HepG2 (cell line): Measurements from ENCODE around the gene CHST12. TPM values are rescaled to one million over a fixed set of nuclear protein-coding genes. Genes with fewer than 3 reads are reported as not detected.

Experiments used
- ATAC-seq: fragments of 200-7000 bp; cut with Tn5 transposase; 3 replicates; pipeline ENCODE4 v1.9.1; 2020; ENCODE audit warnings: mild to moderate bottlenecking, moderate library complexity
- BruUV-seq: library from RNA; stranded (reverse); fragments of 400-500 nt; replicated peaks from 2 replicates; lab custom pipeline; 2021; lab: Mats Ljungman, UMichigan
- CTCF ChIA-PET: fragments of 300-600 bp; formaldehyde crosslinking; extraction: SDS; loops from one replicate; lab custom pipeline; 2021; ENCODE audit warnings: low total read pairs, inconsistent platforms, low intra/inter-chr PET ratio; lab: Yijun Ruan, JAX
- POLR2A ChIA-PET: fragments of 350-600 bp; sonication (Branson Sonifier 250); formaldehyde crosslinking; loops from one replicate; lab custom pipeline; 2020; ENCODE audit warnings: antibody characterized with exemption, inconsistent platforms; lab: Yijun Ruan, JAX
- DNase-seq: peaks from one replicate; pipeline ENCODE4 v3.0.0-alpha.2; 2015; ENCODE audit warnings: low spot score
- FAIRE-seq: peaks from 3 replicates; lab custom pipeline; 2011; peaks lifted over from hg19 to GRCh38; lab: Jason Lieb, UNC
- H2AFZ ChIP-seq: one replicate; pipeline ENCODE4 v1.6.1; 2011; ENCODE audit warnings: low read length, inconsistent platforms
- H3K27ac ChIP-seq: fragments of 300-600 bp; 3 replicates; pipeline ENCODE4 v1.8.0; 2011; ENCODE audit warnings: mixed run types, mild to moderate bottlenecking, mixed read lengths, low read length, inconsistent platforms; ENCODE audit not compliant: insufficient read depth; ENCODE audit errors: extremely low read length
- H3K27me3 ChIP-seq, 2 experiments: fragments of 200-600 bp in 1 of 2; 2 replicates in 1 of 2; 3 replicates in 1 of 2; pipeline versions ENCODE4 v1.6.0 to v1.8.0; 2011; ENCODE audit warnings: low read length in 2 of 2, mild to moderate bottlenecking in 2 of 2, moderate library complexity in 2 of 2, inconsistent platforms in 1 of 2; ENCODE audit not compliant: insufficient read depth in 2 of 2, control insufficient read depth in 1 of 2
- H3K36me3 ChIP-seq, 2 experiments: fragments of 200-600 bp in 1 of 2; replicated peaks in 1 of 2; 2 replicates in 1 of 2; 3 replicates in 1 of 2; pipeline versions ENCODE4 v1.5.1 to v1.8.0; 2011; ENCODE audit warnings: low read length in 2 of 2, inconsistent platforms in 1 of 2; ENCODE audit not compliant: insufficient read depth in 2 of 2, control insufficient read depth in 1 of 2
- H3K4me1 ChIP-seq: 2 replicates; pipeline ENCODE4 v1.5.1; 2012; ENCODE audit warnings: low read length, inconsistent platforms; ENCODE audit not compliant: insufficient read depth
- H3K4me2 ChIP-seq: 2 replicates; pipeline ENCODE4 v1.6.0; 2011; ENCODE audit warnings: low read depth, low read length, inconsistent platforms
- H3K4me3 ChIP-seq, 3 experiments: fragments of 200-600 bp in 1 of 3; sonication (generic), shearing (Covaris generic) in 1 of 3; replicated peaks in 1 of 3; 2 replicates each; pipeline ENCODE4 v1.5.1; 2011 to 2016; ENCODE audit warnings: low read length in 3 of 3, inconsistent platforms in 2 of 3, low read depth in 2 of 3, mild to moderate bottlenecking in 2 of 3, control low read depth in 1 of 3, mixed read lengths in 1 of 3; ENCODE audit not compliant: insufficient read depth in 1 of 3
- H3K79me2 ChIP-seq: one replicate; pipeline ENCODE4 v1.6.1; 2011; ENCODE audit warnings: low read length, inconsistent platforms; ENCODE audit not compliant: insufficient read depth
- H3K9ac ChIP-seq: 2 replicates; pipeline ENCODE4 v1.6.0; 2011; ENCODE audit warnings: mild to moderate bottlenecking, low read depth, low read length, inconsistent platforms; ENCODE audit not compliant: insufficient read depth
- H3K9me3 ChIP-seq: 2 replicates; pipeline ENCODE4 v1.5.1; 2012; ENCODE audit warnings: mild to moderate bottlenecking, low read length
- H4K20me1 ChIP-seq: 2 replicates; pipeline ENCODE4 v1.6.0; 2011; ENCODE audit warnings: inconsistent platforms, mild to moderate bottlenecking, low read length, moderate library complexity; ENCODE audit not compliant: insufficient read depth
- ARID3A ChIP-seq: IDR thresholded peaks from 2 replicates; pipeline ENCODE4 v1.6.1; 2012; ENCODE audit warnings: low read depth, low read length, improper control_type of control experiment
- CBX2 ChIP-seq, 2 experiments: fragments of 200-600 bp in 1 of 2; sonication (generic); formaldehyde crosslinking in 1 of 2; IDR thresholded peaks; 2 replicates each; pipeline versions ENCODE4 v1.7.0 to v1.8.1; 2018 to 2022; ENCODE audit warnings: low read depth in 2 of 2, low read length in 1 of 2, mild to moderate bottlenecking in 1 of 2, missing genetic modification reagents in 1 of 2
- ELF3 ChIP-seq: IDR thresholded peaks from 2 replicates; pipeline ENCODE4 v1.6.1; 2016; ENCODE audit warnings: missing genetic modification reagents, missing compliant biosample characterization
- FOXK2 ChIP-seq: fragments of 450-650 bp; IDR thresholded peaks from 2 replicates; pipeline ENCODE4 v1.6.1; 2016
- FOXM1 ChIP-seq: sonication (generic); formaldehyde crosslinking; IDR thresholded peaks from 2 replicates; pipeline ENCODE4 v1.5.0; 2020; ENCODE audit warnings: missing genetic modification reagents
- GMEB1 ChIP-seq: sonication (generic); formaldehyde crosslinking; IDR thresholded peaks from 2 replicates; pipeline ENCODE4 v1.5.1; 2020; ENCODE audit warnings: missing genetic modification reagents, mild to moderate bottlenecking, borderline replicate concordance
- MAZ ChIP-seq, 2 experiments: sonication (generic) in 1 of 2; formaldehyde crosslinking in 1 of 2; IDR thresholded peaks; 2 replicates each; pipeline versions ENCODE4 v1.5.0 to v1.6.1; 2012 to 2020; ENCODE audit warnings: low read depth in 2 of 2, mild to moderate bottlenecking in 2 of 2, borderline replicate concordance in 1 of 2, improper control_type of control experiment in 1 of 2, low read length in 1 of 2, missing genetic modification reagents in 1 of 2, moderate library complexity in 1 of 2
- MEIS2 ChIP-seq: sonication (generic); formaldehyde crosslinking; IDR thresholded peaks from 2 replicates; pipeline ENCODE4 v1.9.0; 2021; ENCODE audit warnings: mild to moderate bottlenecking, missing genetic modification reagents
- MIXL1 ChIP-seq: IDR thresholded peaks from 2 replicates; pipeline ENCODE4 v1.6.1; 2016
- MXD1 ChIP-seq: sonication (generic); formaldehyde crosslinking; IDR thresholded peaks from 2 replicates; pipeline ENCODE4 v1.4.0; 2020; ENCODE audit warnings: mild to moderate bottlenecking, missing genetic modification reagents
- PAF1 ChIP-seq: IDR thresholded peaks from 2 replicates; pipeline ENCODE4 v1.6.1; 2016; ENCODE audit warnings: missing genetic modification reagents, missing compliant biosample characterization
- POLR2G ChIP-seq: fragments of 200-400 bp; formaldehyde crosslinking; IDR thresholded peaks from 2 replicates; pipeline ENCODE4 v1.6.1; 2018; ENCODE audit warnings: mild to moderate bottlenecking, low read depth, low read length, moderate library complexity
- RBM39 ChIP-seq: fragments of 200-400 bp; formaldehyde crosslinking; IDR thresholded peaks from one replicate; pipeline ENCODE4 v1.6.1; 2018; ENCODE audit warnings: antibody characterized with exemption, mild to moderate bottlenecking, low read depth, low read length; ENCODE audit not compliant: poor library complexity, severe bottlenecking
- REPIN1 ChIP-seq: sonication (generic); formaldehyde crosslinking; IDR thresholded peaks from 2 replicates; pipeline ENCODE4 v1.8.0; 2022; ENCODE audit warnings: missing genetic modification reagents, low read depth, mild to moderate bottlenecking, borderline replicate concordance
- SP140L ChIP-seq: sonication (generic); formaldehyde crosslinking; IDR thresholded peaks from 2 replicates; pipeline ENCODE4 v1.4.0; 2020; ENCODE audit warnings: missing genetic modification reagents, borderline replicate concordance
- ZBTB46 ChIP-seq: sonication (generic); formaldehyde crosslinking; IDR thresholded peaks from 2 replicates; pipeline ENCODE4 v1.4.0; 2020; ENCODE audit warnings: mild to moderate bottlenecking, missing genetic modification reagents, borderline replicate concordance
- ZNF234 ChIP-seq: sonication (generic); formaldehyde crosslinking; conservative IDR thresholded peaks from 2 replicates; pipeline ENCODE4 v1.5.1; 2020; ENCODE audit warnings: mild to moderate bottlenecking, missing genetic modification reagents
- WGBS: methylation state at CpG from one replicate; pipeline ENCODE4 v1.1.6; 2017; ENCODE audit warnings: low lambda C conversion rate; 5-methylcytosine and 5-hydroxymethylcytosine counted together
- in situ Hi-C: cut with HindIII; loops from 2 replicates; pipeline ENCODE4 v1.10.0; 2017; ENCODE audit warnings: low pct_unique_long_range_greater_than_20kb; ENCODE audit not compliant: extremely low pct_ligation_motif_present
- intact Hi-C: fragments of 100-400 bp; cut with micrococcal nuclease; formaldehyde crosslinking; loops from one replicate; pipeline ENCODE4 v1.10.0; 2022; ENCODE audit not compliant: unreplicated experiment
- polyA plus RNA-seq, 8 experiments: library from polyadenylated mRNA; depleted of rRNA in 3 of 8; stranded (reverse) in 7 of 8; unstranded in 1 of 8; fragments of >200 nt; fragmentation: Illumina TruSeq in 4 of 8; extraction: Trizol in 4 of 8; gene quantifications; 2 replicates each; pipeline versions ENCODE4 v1.2.1 to v1.2.3, GENCODE V29; 2011 to 2016; ENCODE audit warnings: low read depth in 4 of 8, missing spikeins in 1 of 8, mixed read lengths in 1 of 8; ENCODE audit not compliant: insufficient read depth in 1 of 8
- total RNA-seq, 5 experiments: library from RNA; depleted of rRNA; stranded (reverse); fragments of >200 nt; fragmentation: Illumina TruSeq; extraction: Trizol; gene quantifications; 2 replicates each; pipeline ENCODE4 v1.2.3, GENCODE V29; 2016; ENCODE audit warnings: low read depth in 1 of 5

CHST12 gene
- total and polyA plus RNA-seq, 2 of the 13 experiments (the other 11 are each of a cell fraction or from before 2014, with no cell fraction given) = 6.4 to 15.8 TPM

GRCh38 chr7:2437136-2437535 lies 33.7 kb downstream of the CHST12 start (continued):
- TF ChIP-seq MEIS2 (CRISPR knock-in tag) = no peak
- TF ChIP-seq MIXL1 (CRISPR knock-in tag) = no peak

GRCh38 chr7:2437537-2438148 lies 34.2 kb downstream of the CHST12 start:
- H3K4me1 ChIP-seq = peaks cover 21% of the 10 kb centered on the region
- TF ChIP-seq FOXK2 (no peak), ZNF234 (CRISPR knock-in tag) (no peak), MXD1 (CRISPR knock-in tag) (no peak), MAZ (IDR thresholded peaks at IDR 0.05; ENCODE audit: borderline replicate concordance, low read depth, low read length) (no peak), MAZ (CRISPR knock-in tag; IDR thresholded peaks at IDR 0.05; ENCODE audit: low read depth) (no peak), GMEB1 (CRISPR knock-in tag) (no peak), SP140L (CRISPR knock-in tag) (no peak), FOXM1 (CRISPR knock-in tag) (no peak), ELF3 (CRISPR knock-in tag) (no peak), REPIN1 (CRISPR knock-in tag) (no peak), ZBTB46 (no peak), RBM39 (no peak), ARID3A (no peak), PAF1 (CRISPR knock-in tag) (no peak), POLR2G (no peak), CBX2 (IDR thresholded peaks at IDR 0.05; ENCODE audit: low read depth, low read length) (no peak), CBX2 (CRISPR knock-in tag; IDR thresholded peaks at IDR 0.05; ENCODE audit: low read depth) (no peak)

More at GRCh38 chr7:2437537-2438148, 34.2 kb downstream of the CHST12 start:
- peaks cover 9 to 19% of the 10 kb centered on the region in 2 experiments for H3K36me3 ChIP-seq
- ATAC-seq = no peak
- intact Hi-C loops (no loop called here), in situ Hi-C loops (loop anchor here (10.0 kb wide), 1 partner anchor 53 kb away; no protein-coding TSS in a partner anchor)
- no TSS peak for BruUV-seq
- H3K27me3 ChIP-seq = no peaks in the 10 kb centered on the region
- H3K4me3 ChIP-seq = no peak overlapping the region
- H4K20me1 ChIP-seq = no peaks in the 10 kb centered on the region; the same call in 1 of the 2 replicates
- H3K9ac ChIP-seq = no peak overlapping the region
- no peaks in the 10 kb centered on the region for H3K79me2 ChIP-seq
- DNase-seq = no peak
- H2AFZ ChIP-seq = no peak overlapping the region
- no peak overlapping the region for H3K27ac ChIP-seq
- H3K9me3 ChIP-seq = no peaks in the 10 kb centered on the region
- 90% methylated on average over 14 of the region's 16 CpGs for WGBS
- no peak for FAIRE-seq
- ChIA-PET POLR2A (interaction anchor here (0.6 kb wide), 1 partner anchor 12 kb away, joined by 3 read pairs; no protein-coding TSS in a partner anchor), CTCF (no interaction called here)
- H3K4me2 ChIP-seq = no peak overlapping the region
